ENCODE measurements around the gene HOXA3. TPM values are rescaled to one million over a fixed set of nuclear protein-coding genes. Genes with fewer than 3 reads are reported as not detected.

The HOXA3 gene
- total and polyA plus RNA-seq, 9 of the 15 experiments (the other 6 are each of a cell fraction or from before 2014, with no cell fraction given), result 0.04 to 0.13 TPM; not detected in 7

DNA sequence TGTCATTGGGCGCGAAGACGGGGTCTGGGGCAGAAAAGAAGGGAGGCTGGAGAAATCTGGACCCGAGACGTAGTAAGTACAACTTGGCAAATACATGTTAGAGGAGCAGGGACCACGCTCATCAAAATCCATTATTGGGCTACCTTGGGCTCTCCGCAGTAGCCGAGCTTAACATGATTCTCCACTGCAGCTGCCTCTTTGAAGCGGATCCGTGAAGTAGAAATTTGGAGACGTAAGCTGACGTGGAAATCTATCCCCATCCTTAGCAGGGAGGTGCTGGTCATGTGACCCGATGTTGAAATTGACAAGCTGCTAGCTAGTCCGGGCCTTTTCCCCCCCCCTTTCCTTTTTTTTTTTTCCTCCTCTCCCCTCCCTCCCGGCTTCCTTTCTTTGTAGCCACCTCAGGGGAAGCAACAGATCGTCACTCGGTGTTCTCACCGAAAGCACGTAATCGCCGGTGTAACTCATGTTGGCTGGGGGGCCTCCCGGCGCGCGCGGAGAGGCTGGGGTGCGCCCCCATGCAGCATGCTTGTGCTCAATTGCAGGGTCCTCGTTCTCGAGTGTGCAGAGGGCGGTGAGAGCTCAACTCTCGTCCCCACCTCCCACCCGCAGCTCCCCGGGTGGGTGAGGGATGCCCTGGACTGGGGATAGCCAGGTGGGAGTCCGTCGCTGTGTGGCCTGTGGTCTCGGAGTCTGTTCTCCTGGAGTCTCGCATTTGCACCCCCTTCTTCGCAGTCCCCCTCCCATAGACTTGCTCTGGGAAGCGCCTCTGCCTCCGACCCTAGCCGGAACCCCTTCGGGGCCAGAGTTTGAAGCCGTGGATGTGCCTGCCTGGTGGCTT, 32.9 kb upstream of the HOXA3 start, which contains the start of gene HOXA11 (continued):
- TF ChIP-seq PHB2 (IDR thresholded peaks at IDR 0.05; ENCODE audit: low read depth) (no peak), CAMTA2 (CRISPR knock-in tag; conservative IDR thresholded peaks at IDR 0.05) (no peak), ZNF224 (CRISPR knock-in tag; IDR thresholded peaks at IDR 0.05) (no peak), HCFC1 (IDR thresholded peaks at IDR 0.05; ENCODE audit: low read depth, low read length) (no peak), ZNF717 (CRISPR knock-in tag; IDR thresholded peaks at IDR 0.05) (no peak), ZNF347 (CRISPR knock-in tag; IDR thresholded peaks at IDR 0.05; ENCODE audit: low read depth) (no peak)
- TF ChIP-seq, protein P1, sequence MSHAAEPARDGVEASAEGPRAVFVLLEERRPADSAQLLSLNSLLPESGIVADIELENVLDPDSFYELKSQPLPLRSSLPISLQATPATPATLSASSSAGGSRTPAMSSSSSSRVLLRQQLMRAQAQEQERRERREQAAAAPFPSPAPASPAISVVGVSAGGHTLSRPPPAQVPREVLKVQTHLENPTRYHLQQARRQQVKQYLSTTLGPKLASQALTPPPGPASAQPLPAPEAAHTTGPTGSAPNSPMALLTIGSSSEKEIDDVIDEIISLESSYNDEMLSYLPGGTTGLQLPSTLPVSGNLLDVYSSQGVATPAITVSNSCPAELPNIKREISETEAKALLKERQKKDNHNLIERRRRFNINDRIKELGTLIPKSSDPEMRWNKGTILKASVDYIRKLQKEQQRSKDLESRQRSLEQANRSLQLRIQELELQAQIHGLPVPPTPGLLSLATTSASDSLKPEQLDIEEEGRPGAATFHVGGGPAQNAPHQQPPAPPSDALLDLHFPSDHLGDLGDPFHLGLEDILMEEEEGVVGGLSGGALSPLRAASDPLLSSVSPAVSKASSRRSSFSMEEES (CRISPR knock-in tag; IDR thresholded peaks at IDR 0.05), result peak; percentile 60

DNA sequence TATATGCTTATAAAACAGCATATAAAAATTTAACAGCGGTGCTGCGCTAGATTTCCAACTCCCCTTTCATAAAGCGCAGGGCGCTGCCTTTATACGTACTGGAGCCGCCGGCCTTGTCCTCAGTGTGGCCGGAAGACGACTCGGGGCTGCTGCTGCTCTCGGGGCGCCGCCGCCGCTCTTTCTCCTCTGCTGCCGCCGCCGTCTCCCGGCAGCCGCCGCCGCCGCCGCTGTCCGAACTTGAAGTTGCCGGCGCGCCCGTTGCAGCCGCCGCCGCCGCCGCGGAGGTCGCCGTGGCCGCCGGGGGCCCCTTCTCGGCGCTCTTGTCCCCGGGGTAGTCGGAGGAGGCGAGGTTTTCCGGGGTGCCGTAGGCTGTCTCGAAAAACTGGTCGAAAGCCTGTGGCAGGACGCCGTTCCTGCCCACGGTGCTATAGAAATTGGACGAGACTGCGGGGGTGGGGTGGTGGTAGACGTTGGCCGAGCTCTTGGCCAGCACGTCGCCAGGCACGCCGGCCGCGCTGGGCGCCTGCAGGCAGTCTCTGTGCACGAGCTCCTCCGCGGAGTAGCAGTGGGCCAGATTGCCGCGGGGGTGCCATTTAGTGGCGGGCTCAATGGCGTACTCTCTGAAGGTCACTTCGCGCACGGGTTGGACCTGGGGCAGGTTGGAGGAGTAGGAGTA, 32.1 kb upstream of the HOXA3 start:
- DNase-seq (ENCODE audit: extremely low read depth in 1 of 4, low spot score in 3 of 4) (no peak), ATAC-seq (no peak), FAIRE-seq (no peak)
- H3K4me1 ChIP-seq (replicated peaks in 1 of 2; ENCODE audit: control insufficient read depth in 2 of 2, insufficient read depth in 2 of 2, low read length in 2 of 2), result peaks cover 0 to 28% of the 10 kb centered on the region in 2 experiments; a peak in 2 of 5 replicates
- in situ Hi-C loops (cut with MboI), result no loop called here
- H3K9me3 ChIP-seq (replicated peaks; ENCODE audit: control insufficient read depth, insufficient read depth, low read depth, low read length), result no peaks in the 10 kb centered on the region; the same call in 1 of the 2 replicates
- H3K27me3 ChIP-seq (ENCODE audit: control insufficient read depth in 2 of 2, insufficient read depth in 2 of 2, low read length in 2 of 2), result peaks cover 52 to 79% of the 10 kb centered on the region in 2 experiments
- POLR2A ChIA-PET, result no interaction called here
- H2AFZ ChIP-seq (ENCODE audit: low read depth, low read length), result no peak overlapping the region
- no peak overlapping the region for H3K9ac ChIP-seq (ENCODE audit: insufficient read depth in 1 of 2, low read depth in 2 of 2, low read length in 2 of 2)
- WGBS (ENCODE audit: insufficient coverage, low coverage, missing lambda C conversion rate), result 39% methylated on average over 46 of the region's 72 CpGs
- H3K4me2 ChIP-seq (ENCODE audit: insufficient read depth, low read length), result no peak overlapping the region
- intact Hi-C loops (cut with micrococcal nuclease), result no loop called here
- H3K4me3 ChIP-seq, result no peak overlapping the region
- H3K27ac ChIP-seq (ENCODE audit: extremely low read depth, low read depth, low read length), result no peak overlapping the region
- no peaks in the 10 kb centered on the region for H4K20me1 ChIP-seq (replicated peaks; ENCODE audit: control insufficient read depth, insufficient read depth, low read length)
- BruUV-seq (replicated peaks), result no TSS peak
- H3K79me2 ChIP-seq (ENCODE audit: control insufficient read depth, insufficient read depth, low read length), result no peaks in the 10 kb centered on the region
- no peaks in the 10 kb centered on the region for H3K9me1 ChIP-seq (ENCODE audit: control insufficient read depth, insufficient read depth, low read length)
- CTCF ChIA-PET (ENCODE audit: low intra/inter-chr PET ratio), result no interaction called here
- no peaks in the 10 kb centered on the region for H3K36me3 ChIP-seq (ENCODE audit: control insufficient read depth, insufficient read depth, low read length)
- TF ChIP-seq MXI1 (IDR thresholded peaks at IDR 0.05; ENCODE audit: low read depth, low read length) (no peak), FUS (optimal IDR thresholded peaks at IDR 0.05; ENCODE audit: low read depth, low read length) (no peak), GABPB1 (CRISPR knock-in tag; IDR thresholded peaks at IDR 0.05) (no peak), IFI16 (CRISPR knock-in tag; IDR thresholded peaks at IDR 0.05) (no peak), PHB (CRISPR knock-in tag; IDR thresholded peaks at IDR 0.05) (no peak), DPF2 (IDR thresholded peaks at IDR 0.05) (no peak)
- TF ChIP-seq, protein P2, sequence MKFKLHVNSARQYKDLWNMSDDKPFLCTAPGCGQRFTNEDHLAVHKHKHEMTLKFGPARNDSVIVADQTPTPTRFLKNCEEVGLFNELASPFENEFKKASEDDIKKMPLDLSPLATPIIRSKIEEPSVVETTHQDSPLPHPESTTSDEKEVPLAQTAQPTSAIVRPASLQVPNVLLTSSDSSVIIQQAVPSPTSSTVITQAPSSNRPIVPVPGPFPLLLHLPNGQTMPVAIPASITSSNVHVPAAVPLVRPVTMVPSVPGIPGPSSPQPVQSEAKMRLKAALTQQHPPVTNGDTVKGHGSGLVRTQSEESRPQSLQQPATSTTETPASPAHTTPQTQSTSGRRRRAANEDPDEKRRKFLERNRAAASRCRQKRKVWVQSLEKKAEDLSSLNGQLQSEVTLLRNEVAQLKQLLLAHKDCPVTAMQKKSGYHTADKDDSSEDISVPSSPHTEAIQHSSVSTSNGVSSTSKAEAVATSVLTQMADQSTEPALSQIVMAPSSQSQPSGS (CRISPR knock-in tag; IDR thresholded peaks at IDR 0.05), result no peak
- TF ChIP-seq, protein P3, sequence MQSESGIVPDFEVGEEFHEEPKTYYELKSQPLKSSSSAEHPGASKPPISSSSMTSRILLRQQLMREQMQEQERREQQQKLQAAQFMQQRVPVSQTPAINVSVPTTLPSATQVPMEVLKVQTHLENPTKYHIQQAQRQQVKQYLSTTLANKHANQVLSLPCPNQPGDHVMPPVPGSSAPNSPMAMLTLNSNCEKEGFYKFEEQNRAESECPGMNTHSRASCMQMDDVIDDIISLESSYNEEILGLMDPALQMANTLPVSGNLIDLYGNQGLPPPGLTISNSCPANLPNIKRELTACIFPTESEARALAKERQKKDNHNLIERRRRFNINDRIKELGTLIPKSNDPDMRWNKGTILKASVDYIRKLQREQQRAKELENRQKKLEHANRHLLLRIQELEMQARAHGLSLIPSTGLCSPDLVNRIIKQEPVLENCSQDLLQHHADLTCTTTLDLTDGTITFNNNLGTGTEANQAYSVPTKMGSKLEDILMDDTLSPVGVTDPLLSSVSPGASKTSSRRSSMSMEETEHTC (IDR thresholded peaks at IDR 0.05), result no peak

All from K562 (cell line).